NCI-H146 treated with DMSO at 0.1 percent for 48 hours (cell line): Measurements from ENCODE around the gene SPINT2.
"Not testable (repeated sequence)": the region's sequence is repeated elsewhere in the genome, so short reads cannot be mapped to it uniquely, and the experiment has no call there.

Source experiments
- DNase-seq: peaks from one replicate; lab custom pipeline; 2025; ENCODE audit not compliant: unreplicated experiment; lab: John Stamatoyannopoulos, UW

Gene SPINT2

GRCh38 chr19:38264486-38265212 lies at the start of gene SPINT2:
Gene SPINT2 (plus strand): TSS chr19:38264573. CDS start chr19:38264893, 320 bp downstream.
- no peak for DNase-seq

- no peak for DNase-seq
Observed at GRCh38 chr19:38216785-38217641, 47.4 kb upstream of the SPINT2 start.

DNA sequence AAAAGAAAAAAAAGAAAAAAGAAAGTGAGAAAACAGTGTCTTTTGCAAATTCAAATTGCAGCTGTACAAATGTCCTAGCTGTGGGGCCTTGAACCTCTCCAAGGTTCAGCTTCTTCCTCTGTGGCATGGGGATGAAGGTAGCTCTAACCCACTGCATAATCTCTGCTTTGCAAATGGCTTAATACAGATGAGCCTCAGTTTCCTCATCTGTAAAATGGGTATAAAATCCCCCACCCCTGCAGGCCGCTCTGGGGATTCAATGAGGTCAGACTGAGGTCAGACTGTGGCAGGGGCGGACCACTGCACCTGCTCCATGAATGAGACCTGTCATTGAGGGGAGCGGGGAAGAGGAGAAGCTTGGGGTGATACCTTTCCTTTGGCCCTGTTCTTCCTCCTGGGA lies 46.2 kb upstream of the SPINT2 start:
- no peak for DNase-seq

DNA sequence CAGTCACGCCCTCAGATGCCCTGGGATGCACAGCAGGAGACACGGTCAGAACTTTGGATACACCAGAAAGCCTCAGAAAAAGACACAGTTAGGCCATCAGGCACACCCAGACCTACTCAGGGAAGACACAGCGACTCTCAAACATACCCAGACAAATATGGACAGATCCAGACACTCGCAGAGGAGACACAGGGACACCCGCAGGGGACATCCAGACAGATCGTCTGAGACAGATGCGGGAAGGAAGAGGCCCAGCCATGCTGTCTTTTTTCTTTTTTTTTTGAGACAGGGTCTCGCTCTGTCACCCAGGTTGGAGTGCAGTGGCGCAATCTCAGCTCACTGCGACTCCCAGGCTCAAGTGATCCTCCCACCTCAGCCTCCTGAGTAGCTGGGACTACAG lies 45.2 kb upstream of the SPINT2 start:
- no peak for DNase-seq

DNA sequence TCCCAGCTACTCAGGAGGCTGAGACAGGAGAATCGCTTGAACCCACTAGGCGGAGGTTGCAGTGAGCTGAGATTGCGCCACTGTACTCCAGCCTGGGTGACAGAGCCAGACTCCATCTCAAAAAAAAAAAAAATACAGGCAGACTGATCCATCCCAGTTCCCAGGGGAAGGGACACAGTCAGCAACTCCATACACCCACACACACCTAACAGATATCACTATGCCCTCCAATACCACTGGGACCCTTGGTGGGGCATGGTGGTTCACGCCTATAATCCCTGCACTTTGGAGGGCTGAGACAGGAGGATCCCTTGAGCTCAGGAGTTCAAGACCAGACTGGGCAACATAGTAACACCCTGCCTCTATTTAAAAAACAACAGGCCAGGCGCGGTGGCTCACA lies 43.0 kb upstream of the SPINT2 start:
- DNase-seq, result no peak

GRCh38 chr19:38221919-38222830 lies 42.2 kb upstream of the SPINT2 start:
- DNase-seq, result no peak

- no peak for DNase-seq
Observed at GRCh38 chr19:38223119-38223523, 41.3 kb upstream of the SPINT2 start.

DNA sequence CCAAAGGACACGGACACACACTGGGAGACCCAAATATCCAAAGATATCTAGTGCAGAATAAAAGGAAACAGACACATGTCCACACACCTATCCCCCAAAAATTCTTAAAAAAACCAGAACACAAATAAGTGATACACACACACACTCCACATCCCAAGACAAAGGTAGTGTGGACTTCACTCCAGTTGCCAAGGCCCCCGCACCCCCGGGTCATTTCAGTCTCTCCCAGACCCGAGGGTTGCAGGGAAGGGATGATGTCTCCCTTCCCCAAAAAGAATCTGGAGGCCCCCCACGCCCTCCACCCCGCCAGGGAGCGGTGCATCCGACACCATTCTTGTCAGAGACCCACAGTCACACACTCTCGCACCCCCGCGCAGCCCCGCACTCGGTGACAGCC lies 40.8 kb upstream of the SPINT2 start:
- DNase-seq, result no peak

- peak; percentile 67 for DNase-seq
Observed at GRCh38 chr19:38224014-38224862, 40.1 kb upstream of the SPINT2 start, which contains the start of gene DPF1. Gene DPF1 (minus strand): TSS chr19:38224222. CDS start chr19:38224142, 80 bp downstream.

GRCh38 chr19:38224863-38225218 lies 39.5 kb upstream of the SPINT2 start:
- DNase-seq, result not testable (repeated sequence)

DNA sequence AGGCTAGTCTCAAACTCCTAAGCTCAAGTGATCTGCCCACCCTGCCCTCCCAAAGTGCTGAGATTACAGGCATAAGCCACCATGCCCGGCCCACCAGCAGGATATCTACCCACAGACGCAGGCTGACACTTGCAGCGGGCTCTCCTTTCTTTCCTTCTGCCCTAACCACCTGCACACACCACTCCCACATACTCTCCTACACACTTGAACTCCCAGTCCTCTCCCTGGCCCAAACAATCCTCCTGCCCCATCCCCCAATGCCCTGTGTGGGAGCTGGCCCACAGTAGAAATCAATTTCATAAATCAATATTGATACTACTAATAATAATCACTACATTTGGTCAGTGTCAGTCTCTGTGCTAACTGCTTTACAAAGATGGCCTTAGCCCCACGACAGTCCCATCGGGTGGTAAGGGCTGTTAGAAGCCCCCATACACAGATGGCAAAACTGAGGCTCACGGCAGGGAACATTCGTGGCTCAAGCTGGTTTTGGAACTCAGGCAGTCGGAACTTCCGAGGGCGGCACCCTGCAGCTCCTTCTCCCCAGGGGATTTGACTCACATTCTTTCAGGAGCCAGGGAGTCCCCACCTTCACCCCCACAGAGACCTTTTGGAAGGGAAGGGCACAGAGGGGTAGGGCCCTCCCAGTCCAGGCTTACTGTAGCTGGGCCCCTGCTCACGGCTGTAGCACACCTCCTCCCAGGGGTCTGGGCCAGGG lies 36.9 kb upstream of the SPINT2 start:
- no peak for DNase-seq

GRCh38 chr19:38228005-38228377 lies 36.4 kb upstream of the SPINT2 start:
- no peak for DNase-seq

- DNase-seq, result peak; percentile 17
Observed at GRCh38 chr19:38228491-38229439, 35.6 kb upstream of the SPINT2 start.

GRCh38 chr19:38229585-38230073 lies 34.7 kb upstream of the SPINT2 start:
- peak; percentile 92 for DNase-seq

- DNase-seq, result not testable (repeated sequence)
Observed at GRCh38 chr19:38230506-38231133, 33.8 kb upstream of the SPINT2 start.

DNA sequence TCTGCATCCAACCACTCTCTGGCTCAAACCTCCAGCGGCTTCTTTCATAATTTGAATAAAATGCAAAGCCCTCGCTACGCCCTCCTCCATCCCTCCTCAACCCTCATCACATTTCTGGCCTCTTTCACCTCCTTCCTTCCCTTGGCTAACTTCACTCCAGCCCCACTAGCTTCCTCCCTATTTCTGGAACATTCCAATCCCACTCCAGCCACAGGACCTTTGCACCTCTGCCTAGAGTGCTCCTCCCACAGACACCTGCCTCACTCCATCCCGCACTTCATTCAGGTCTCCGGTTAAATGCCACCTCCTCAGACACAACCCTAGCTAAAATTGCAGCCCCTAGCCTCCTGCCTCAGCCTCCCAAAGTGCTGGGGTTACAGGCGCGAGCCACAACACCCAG lies 32.5 kb upstream of the SPINT2 start:
- DNase-seq, result no peak

DNA sequence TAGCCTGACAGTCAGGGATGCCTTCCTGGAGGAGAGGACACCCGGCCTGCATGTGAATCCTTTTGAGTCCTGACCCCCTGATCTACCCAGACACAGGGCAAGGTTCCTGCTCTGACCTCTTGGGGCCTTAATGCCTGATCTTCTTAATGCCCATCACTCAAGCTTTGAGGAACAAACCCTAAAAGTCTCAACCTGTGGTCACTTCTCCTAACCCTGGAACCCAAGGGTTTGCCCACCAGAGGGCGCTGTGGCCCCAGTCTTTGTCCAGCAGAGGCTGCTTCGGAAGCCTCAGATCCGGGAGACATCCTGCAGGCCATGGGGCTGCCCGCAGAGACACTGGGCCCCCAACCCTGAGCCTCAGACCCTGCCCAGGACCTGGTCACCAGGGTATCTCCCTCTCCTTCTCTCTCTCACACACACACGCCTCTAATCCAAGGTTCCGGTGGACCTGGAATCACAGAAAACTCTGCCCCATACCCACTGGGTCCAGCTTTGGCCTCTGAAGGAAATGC lies 30.6 kb upstream of the SPINT2 start:
- peak; percentile 29 for DNase-seq

GRCh38 chr19:38234615-38235014 lies 29.8 kb upstream of the SPINT2 start:
- no peak for DNase-seq
